ENCODE results near the gene GGT1.
"Not testable (repeated sequence)": the region's sequence is repeated elsewhere in the genome, so short reads cannot be mapped to it uniquely, and the experiment has no call there.

Gene GGT1

GRCh38 chr22:24584166-24584790 lies 18.7 kb upstream of the GGT1 start:
- DNase-seq (ENCODE audit: low read depth) = no peak

GRCh38 chr22:24584871-24585411 lies 18.1 kb upstream of the GGT1 start:
- no peak for DNase-seq (ENCODE audit: low read depth)

GRCh38 chr22:24585461-24585860 lies 17.5 kb upstream of the GGT1 start:
- no peak for DNase-seq (ENCODE audit: low read depth)

GRCh38 chr22:24585927-24586546 lies 17.0 kb upstream of the GGT1 start:
- DNase-seq (ENCODE audit: low read depth) = no peak

- DNase-seq (ENCODE audit: low read depth) = no peak
These were observed 15.7 kb upstream of the GGT1 start for GRCh38 chr22:24587251-24587650.

- no peak for DNase-seq (ENCODE audit: low read depth)
These were observed 15.0 kb upstream of the GGT1 start for GRCh38 chr22:24587948-24588347.

- no peak for DNase-seq (ENCODE audit: low read depth)
These were observed 14.6 kb upstream of the GGT1 start for GRCh38 chr22:24588381-24588756.

GRCh38 chr22:24588757-24589481 lies 14.1 kb upstream of the GGT1 start:
- no peak for DNase-seq (ENCODE audit: low read depth)

- no peak for DNase-seq (ENCODE audit: low read depth)
These were observed 13.4 kb upstream of the GGT1 start for GRCh38 chr22:24589518-24590030.

GRCh38 chr22:24590596-24591173 lies 12.3 kb upstream of the GGT1 start:
- DNase-seq (ENCODE audit: low read depth) = no peak

- no peak for DNase-seq (ENCODE audit: low read depth)
These were observed 11.6 kb upstream of the GGT1 start for GRCh38 chr22:24591286-24591830.

GRCh38 chr22:24592058-24592850 lies 10.7 kb upstream of the GGT1 start:
- DNase-seq (ENCODE audit: low read depth) = no peak

- DNase-seq (ENCODE audit: low read depth) = no peak
These were observed 10.0 kb upstream of the GGT1 start, which contains the start of gene LRRC75B for GRCh38 chr22:24592851-24593558. TSS of gene LRRC75B (minus strand) at chr22:24593073. CDS start at chr22:24593039, 34 bp downstream.

- not testable (repeated sequence) for DNase-seq (ENCODE audit: low read depth)
These were observed 9.5 kb upstream of the GGT1 start for GRCh38 chr22:24593559-24593835.

GRCh38 chr22:24593836-24594568 lies 9.0 kb upstream of the GGT1 start:
- no peak for DNase-seq (ENCODE audit: low read depth)

GRCh38 chr22:24594569-24595120 lies 8.3 kb upstream of the GGT1 start:
- no peak for DNase-seq (ENCODE audit: low read depth)

GRCh38 chr22:24595228-24595627 lies 7.8 kb upstream of the GGT1 start:
- no peak for DNase-seq (ENCODE audit: low read depth)

GRCh38 chr22:24595863-24596262 lies 7.1 kb upstream of the GGT1 start:
- no peak for DNase-seq (ENCODE audit: low read depth)

GRCh38 chr22:24597076-24597475 lies 5.9 kb upstream of the GGT1 start:
- not testable (repeated sequence) for DNase-seq (ENCODE audit: low read depth)

GRCh38 chr22:24599514-24599913 lies 3.5 kb upstream of the GGT1 start:
- DNase-seq (ENCODE audit: low read depth) = no peak

All from T follicular helper cell (primary cell).